ENCODE measurements around the gene STXBP1.

STXBP1 gene

DNA sequence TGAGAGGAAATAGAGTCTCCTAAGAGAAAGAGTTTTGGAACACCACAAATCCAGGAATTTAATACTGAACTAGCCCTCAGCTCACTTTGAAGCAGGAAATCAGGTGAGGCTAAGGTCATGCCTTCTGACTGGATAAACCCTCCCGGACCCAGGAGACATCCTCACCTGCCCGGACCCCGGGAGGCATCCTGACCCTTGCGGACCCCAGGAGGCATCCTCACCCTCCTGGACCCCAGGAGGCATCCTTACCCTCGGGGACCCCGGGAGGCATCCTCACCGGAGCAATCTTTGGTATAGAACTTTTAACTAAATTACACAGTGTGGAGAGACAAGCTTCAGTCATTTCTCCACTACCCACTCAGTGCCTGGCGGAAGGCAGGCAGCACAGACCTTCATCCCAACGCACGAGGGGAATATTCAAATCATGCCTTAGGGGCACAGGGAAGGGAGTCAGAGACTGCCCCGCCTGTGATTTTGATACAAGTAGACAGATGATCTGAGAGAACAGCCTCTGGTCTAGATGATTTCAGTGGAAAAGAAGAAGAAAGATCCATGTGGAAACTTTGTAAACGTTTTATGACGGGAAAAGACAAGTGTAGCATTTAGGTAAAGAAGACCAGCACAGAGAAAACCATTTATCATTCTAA is 21.3 kb downstream of the STXBP1 start:
- TF ChIP-seq, protein P1, sequence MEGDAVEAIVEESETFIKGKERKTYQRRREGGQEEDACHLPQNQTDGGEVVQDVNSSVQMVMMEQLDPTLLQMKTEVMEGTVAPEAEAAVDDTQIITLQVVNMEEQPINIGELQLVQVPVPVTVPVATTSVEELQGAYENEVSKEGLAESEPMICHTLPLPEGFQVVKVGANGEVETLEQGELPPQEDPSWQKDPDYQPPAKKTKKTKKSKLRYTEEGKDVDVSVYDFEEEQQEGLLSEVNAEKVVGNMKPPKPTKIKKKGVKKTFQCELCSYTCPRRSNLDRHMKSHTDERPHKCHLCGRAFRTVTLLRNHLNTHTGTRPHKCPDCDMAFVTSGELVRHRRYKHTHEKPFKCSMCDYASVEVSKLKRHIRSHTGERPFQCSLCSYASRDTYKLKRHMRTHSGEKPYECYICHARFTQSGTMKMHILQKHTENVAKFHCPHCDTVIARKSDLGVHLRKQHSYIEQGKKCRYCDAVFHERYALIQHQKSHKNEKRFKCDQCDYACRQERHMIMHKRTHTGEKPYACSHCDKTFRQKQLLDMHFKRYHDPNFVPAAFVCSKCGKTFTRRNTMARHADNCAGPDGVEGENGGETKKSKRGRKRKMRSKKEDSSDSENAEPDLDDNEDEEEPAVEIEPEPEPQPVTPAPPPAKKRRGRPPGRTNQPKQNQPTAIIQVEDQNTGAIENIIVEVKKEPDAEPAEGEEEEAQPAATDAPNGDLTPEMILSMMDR (IDR thresholded peaks at IDR 0.05; ENCODE audit: low read depth, low read length), result no peak
- no peak for DNase-seq (ENCODE audit: low read depth in 2 of 2)

DNA sequence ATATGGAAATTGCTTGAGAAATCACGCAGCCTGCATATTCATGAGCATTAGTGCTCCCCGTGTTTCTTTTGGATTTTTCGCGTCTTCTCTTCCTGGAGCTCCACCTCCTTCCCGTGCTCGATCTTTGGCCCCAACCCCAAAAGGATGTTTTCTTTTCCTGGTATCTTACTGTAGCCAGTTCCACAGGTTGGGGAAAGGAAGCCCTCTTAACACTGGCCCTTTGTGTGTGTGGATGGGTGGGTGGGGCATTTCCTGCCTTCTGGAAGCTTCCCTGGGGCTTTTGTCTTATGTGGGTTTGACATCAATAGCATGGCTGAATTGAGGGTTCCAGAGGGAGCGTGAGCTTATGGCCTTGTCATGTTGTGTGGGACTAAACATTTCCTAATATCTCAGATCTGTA is 21.9 kb downstream of the STXBP1 start:
- TF ChIP-seq, protein P1 (IDR thresholded peaks at IDR 0.05; ENCODE audit: low read depth, low read length), result no peak
- H3K4me3 ChIP-seq (replicated peaks in 1 of 2; ENCODE audit: low read depth in 2 of 2, low read length in 2 of 2), result no peak overlapping the region
- peak in 1 of 2 donors; percentile 27 for DNase-seq (ENCODE audit: low read depth in 2 of 2)

More for the DNA sequence above, 21.3 kb downstream of the STXBP1 start:
- no peak overlapping the region for H3K4me3 ChIP-seq (replicated peaks in 1 of 2; ENCODE audit: low read depth in 2 of 2, low read length in 2 of 2)

DNA sequence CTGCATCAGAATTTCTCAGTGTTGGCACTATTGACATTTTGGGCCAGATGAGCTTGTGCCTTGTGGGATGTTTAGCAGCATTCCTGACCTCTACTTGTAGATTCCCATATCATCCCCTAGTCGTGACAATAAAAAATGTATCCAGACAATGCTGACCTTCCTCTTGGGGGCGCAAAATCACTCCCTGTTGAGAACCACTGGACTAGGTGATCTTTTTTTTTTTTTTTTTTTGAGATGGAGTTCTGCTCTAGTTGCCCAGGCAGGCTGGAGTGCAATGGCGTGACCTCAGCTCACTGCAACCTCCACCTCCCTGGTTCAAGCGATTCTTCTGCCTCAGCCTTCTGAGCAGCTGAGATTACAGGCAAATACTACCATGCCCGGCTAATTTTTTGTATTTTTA is 22.6 kb downstream of the STXBP1 start:
- TF ChIP-seq, protein P1 (IDR thresholded peaks at IDR 0.05; ENCODE audit: low read depth, low read length), result no peak
- H3K4me3 ChIP-seq (replicated peaks in 1 of 2; ENCODE audit: low read depth in 2 of 2, low read length in 2 of 2), result no peak overlapping the region
- no peak for DNase-seq (ENCODE audit: low read depth in 2 of 2)

DNA sequence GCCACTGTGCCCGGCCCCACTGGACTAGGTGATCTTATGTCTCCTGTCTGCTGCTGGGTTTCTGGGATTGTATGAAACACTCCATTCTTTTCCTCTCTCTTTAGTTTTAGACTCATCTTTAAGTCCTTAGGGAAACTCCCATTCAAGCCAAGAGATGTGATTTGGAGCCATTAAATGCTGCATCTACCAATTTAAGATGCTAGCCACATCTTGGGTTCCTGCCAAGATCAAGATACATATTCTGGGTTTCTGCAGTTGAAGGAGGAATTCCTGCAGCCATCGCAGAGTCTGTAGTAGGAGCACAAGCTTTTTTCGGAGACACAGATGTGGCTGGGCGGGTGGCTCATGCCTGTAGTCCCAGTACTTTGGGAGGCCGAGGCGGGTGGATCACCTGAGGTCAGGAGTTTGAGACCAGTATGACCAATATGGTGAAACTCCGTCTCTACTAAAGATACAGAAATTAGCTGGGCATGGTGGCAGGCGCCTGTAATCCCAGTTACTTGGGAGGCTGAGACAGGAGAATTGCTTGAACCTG is 23.2 kb downstream of the STXBP1 start:
- TF ChIP-seq, protein P1 (IDR thresholded peaks at IDR 0.05; ENCODE audit: low read depth, low read length), result no peak
- H3K4me3 ChIP-seq (replicated peaks in 1 of 2; ENCODE audit: low read depth in 2 of 2, low read length in 2 of 2), result no peak overlapping the region
- no peak for DNase-seq (ENCODE audit: low read depth in 2 of 2)

DNA sequence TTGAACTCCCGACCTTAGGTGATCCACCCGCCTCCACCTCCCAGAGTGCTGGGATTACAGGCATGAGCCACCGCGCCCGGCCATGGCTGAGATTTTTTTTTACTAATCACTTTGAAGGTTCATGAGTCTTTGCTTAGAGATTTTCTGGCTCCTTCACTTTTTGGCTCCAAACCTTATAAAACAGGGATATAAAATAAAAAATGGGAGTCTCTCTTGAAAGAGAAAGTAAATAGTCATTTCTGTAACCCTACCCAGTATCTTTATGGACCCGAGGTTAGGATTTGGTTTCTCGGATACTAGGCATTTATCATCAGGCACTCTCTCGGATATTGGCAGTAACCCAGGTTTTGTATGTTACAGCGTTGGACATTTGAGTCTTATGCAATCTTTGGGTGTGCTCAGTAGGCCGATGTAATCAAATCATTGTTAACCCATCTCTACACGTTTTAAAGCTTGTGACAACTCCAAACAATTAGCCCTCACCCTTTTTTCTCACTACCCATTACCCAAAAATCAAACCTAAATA is 25.3 kb downstream of the STXBP1 start:
- peak overlapping the region in 1 of 2 donors; percentile 8 for H3K4me3 ChIP-seq (replicated peaks in 1 of 2; ENCODE audit: low read depth in 2 of 2, low read length in 2 of 2)
- DNase-seq (ENCODE audit: low read depth in 2 of 2), result peak; percentile 90
- TF ChIP-seq, protein P1 (IDR thresholded peaks at IDR 0.05; ENCODE audit: low read depth, low read length), result no peak

DNA sequence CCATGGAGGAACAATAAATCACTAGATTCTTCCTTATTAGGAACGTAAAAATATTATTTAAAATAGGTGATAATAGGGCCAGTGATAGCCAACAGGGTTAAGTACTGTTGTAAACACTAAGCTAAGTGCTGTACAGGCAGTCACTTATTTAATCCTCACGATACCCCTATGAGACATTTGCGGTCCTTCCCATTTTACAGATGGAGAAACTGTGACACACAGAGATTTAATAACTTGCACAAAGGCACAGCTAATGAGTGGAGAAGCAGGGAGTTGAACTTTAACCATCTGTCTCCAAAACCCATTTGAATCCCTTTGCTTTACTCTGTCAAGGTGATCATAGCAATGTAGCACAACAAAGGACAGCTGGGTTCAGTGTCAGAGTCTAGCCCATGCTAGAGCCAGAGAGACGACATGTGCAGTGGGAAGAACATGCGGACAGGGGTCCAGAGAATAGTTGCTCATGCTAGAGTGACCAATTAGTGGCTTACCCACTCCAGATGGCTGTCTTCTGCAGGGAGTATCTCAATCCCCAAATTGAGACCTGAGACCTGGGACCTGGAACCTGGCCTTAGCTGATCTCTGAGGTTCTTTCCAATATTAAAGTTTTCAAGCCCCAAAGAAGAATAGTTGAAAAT is 28.9 kb downstream of the STXBP1 start:
- TF ChIP-seq, protein P1 (IDR thresholded peaks at IDR 0.05; ENCODE audit: low read depth, low read length), result no peak
- no peak for DNase-seq (ENCODE audit: low read depth in 2 of 2)
- H3K4me3 ChIP-seq (replicated peaks in 1 of 2; ENCODE audit: low read depth in 2 of 2, low read length in 2 of 2), result no peak overlapping the region

Data from cardiac fibroblast (primary cell).